Smooth muscle cell (in vitro differentiated cells): ENCODE results near the gene AMBN. TPM values are rescaled to one million over a fixed set of nuclear protein-coding genes. Genes with fewer than 3 reads are reported as not detected.

ENCODE experiments used
- DNase-seq: peaks from one replicate; lab custom pipeline; 2025; ENCODE audit not compliant: unreplicated experiment; lab: John Stamatoyannopoulos, UW
- H2AFZ ChIP-seq: fragments of 200-600 bp; sonication (generic); 2 replicates; pipeline ENCODE4 v1.6.0; 2016; ENCODE audit warnings: antibody characterized with exemption, low read depth, mild to moderate bottlenecking
- H3F3A ChIP-seq: fragments of 200-600 bp; sonication (generic); 2 replicates; pipeline ENCODE4 v1.6.0; 2017; ENCODE audit warnings: antibody characterized with exemption, low read depth
- H3K27ac ChIP-seq: fragments of 200-600 bp; sonication (generic); 2 replicates; pipeline ENCODE4 v1.5.1; 2016; ENCODE audit warnings: low read depth, mild to moderate bottlenecking
- H3K27me3 ChIP-seq: fragments of 200-600 bp; sonication (generic); 2 replicates; pipeline ENCODE4 v1.6.1; 2016; ENCODE audit warnings: low read depth, mild to moderate bottlenecking
- H3K36me3 ChIP-seq: fragments of 200-600 bp; sonication (generic); 2 replicates; pipeline ENCODE4 v1.5.1; 2016; ENCODE audit warnings: low read depth
- H3K4me1 ChIP-seq: fragments of 200-600 bp; sonication (generic); 2 replicates; pipeline ENCODE4 v1.5.1; 2016; ENCODE audit warnings: low read depth
- H3K4me2 ChIP-seq: fragments of 200-600 bp; sonication (generic); 2 replicates; pipeline ENCODE4 v1.6.0; 2016; ENCODE audit warnings: mild to moderate bottlenecking
- H3K4me3 ChIP-seq: fragments of 200-600 bp; sonication (generic); 2 replicates; pipeline ENCODE4 v1.5.1; 2016; ENCODE audit warnings: mild to moderate bottlenecking
- H3K79me2 ChIP-seq: fragments of 200-600 bp; sonication (generic); 2 replicates; pipeline ENCODE4 v1.6.0; 2016; ENCODE audit warnings: low read depth, mild to moderate bottlenecking
- H3K9ac ChIP-seq: fragments of 200-600 bp; sonication (generic); 2 replicates; pipeline ENCODE4 v1.6.0; 2016; ENCODE audit warnings: low read depth
- H3K9me3 ChIP-seq: fragments of 200-600 bp; sonication (generic); replicated peaks from 2 replicates; pipeline ENCODE4 v1.5.1; 2016; ENCODE audit warnings: low read depth
- H4K20me1 ChIP-seq: fragments of 200-600 bp; sonication (generic); 2 replicates; pipeline ENCODE4 v1.6.0; 2016; ENCODE audit warnings: low read depth
- whole genome bisulfite sequencing: methylation state at CpG from one replicate; pipeline ENCODE4 v1.1.7; 2016; ENCODE audit warnings: low lambda C conversion rate; 5-methylcytosine and 5-hydroxymethylcytosine counted together
- polyA plus RNA-seq: library from polyadenylated mRNA; unstranded; fragments of >200 nt; fragmentation: Nextera tagmentation; extraction: Ambion mirVana; gene quantifications from 2 replicates; pipeline ENCODE4 v1.2.1, GENCODE V29; 2016
- total RNA-seq: library from RNA; depleted of rRNA; stranded (reverse); fragments of >200 nt; gene quantifications from 2 replicates; pipeline ENCODE4 v1.2.3, GENCODE V29; 2014
- TF ChIP-seq, protein P1 (sequence below): fragments of 200-600 bp; sonication (generic); IDR thresholded peaks from 2 replicates; pipeline ENCODE4 v1.5.1; 2017; ENCODE audit warnings: borderline replicate concordance, mild to moderate bottlenecking, antibody characterized with exemption; ENCODE audit not compliant: insufficient read depth, poor library complexity, severe bottlenecking

The AMBN gene
- total and polyA plus RNA-seq, 2 experiments from 2014 or later: not detected

DNA sequence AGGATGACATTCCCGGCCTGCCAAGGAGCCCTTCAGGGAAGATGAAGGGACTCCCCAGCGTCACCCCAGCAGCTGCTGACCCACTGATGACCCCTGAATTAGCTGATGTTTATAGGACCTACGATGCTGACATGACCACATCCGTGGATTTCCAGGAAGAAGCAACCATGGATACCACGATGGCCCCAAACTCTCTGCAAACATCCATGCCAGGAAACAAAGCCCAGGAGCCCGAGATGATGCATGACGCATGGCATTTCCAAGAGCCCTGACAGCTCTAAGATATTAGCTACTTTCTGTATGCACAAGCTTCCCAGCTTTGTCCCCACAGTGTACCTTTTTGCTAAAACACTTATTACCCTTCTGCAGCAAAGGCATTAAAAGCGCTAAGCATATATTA is 14.4 kb downstream of the AMBN start:
- Histone ChIP-seq H3F3A (no peaks in the 10 kb centered on the region), H3K4me1 (no peaks in the 10 kb centered on the region), H3K79me2 (no peaks in the 10 kb centered on the region), H3K27ac (no peak overlapping the region), H2AFZ (no peak overlapping the region), H3K9ac (no peak overlapping the region), H3K36me3 (no peaks in the 10 kb centered on the region), H3K4me2 (no peak overlapping the region), H3K4me3 (no peak overlapping the region), H4K20me1 (no peaks in the 10 kb centered on the region), H3K9me3 (no peaks in the 10 kb centered on the region), H3K27me3 (no peaks in the 10 kb centered on the region)
- TF ChIP-seq, protein P1, sequence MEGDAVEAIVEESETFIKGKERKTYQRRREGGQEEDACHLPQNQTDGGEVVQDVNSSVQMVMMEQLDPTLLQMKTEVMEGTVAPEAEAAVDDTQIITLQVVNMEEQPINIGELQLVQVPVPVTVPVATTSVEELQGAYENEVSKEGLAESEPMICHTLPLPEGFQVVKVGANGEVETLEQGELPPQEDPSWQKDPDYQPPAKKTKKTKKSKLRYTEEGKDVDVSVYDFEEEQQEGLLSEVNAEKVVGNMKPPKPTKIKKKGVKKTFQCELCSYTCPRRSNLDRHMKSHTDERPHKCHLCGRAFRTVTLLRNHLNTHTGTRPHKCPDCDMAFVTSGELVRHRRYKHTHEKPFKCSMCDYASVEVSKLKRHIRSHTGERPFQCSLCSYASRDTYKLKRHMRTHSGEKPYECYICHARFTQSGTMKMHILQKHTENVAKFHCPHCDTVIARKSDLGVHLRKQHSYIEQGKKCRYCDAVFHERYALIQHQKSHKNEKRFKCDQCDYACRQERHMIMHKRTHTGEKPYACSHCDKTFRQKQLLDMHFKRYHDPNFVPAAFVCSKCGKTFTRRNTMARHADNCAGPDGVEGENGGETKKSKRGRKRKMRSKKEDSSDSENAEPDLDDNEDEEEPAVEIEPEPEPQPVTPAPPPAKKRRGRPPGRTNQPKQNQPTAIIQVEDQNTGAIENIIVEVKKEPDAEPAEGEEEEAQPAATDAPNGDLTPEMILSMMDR: no peak
- 90% methylated on average over 8 of the region's 8 CpGs for WGBS
- DNase-seq: no peak

- Histone ChIP-seq H3K79me2 (no peaks in the 10 kb centered on the region), H3K9ac (no peak overlapping the region), H3K4me1 (no peaks in the 10 kb centered on the region), H3K27me3 (no peaks in the 10 kb centered on the region), H2AFZ (no peak overlapping the region), H3F3A (no peaks in the 10 kb centered on the region), H3K36me3 (no peaks in the 10 kb centered on the region), H4K20me1 (no peaks in the 10 kb centered on the region), H3K4me3 (no peak overlapping the region), H3K4me2 (no peak overlapping the region), H3K27ac (no peak overlapping the region), H3K9me3 (no peaks in the 10 kb centered on the region)
- no peak for DNase-seq
- TF ChIP-seq, protein P1: no peak
- WGBS: 93% methylated on average over 3 of the region's 3 CpGs
Measured at GRCh38 chr4:70607334-70607853, 15.3 kb downstream of the AMBN start.

DNA sequence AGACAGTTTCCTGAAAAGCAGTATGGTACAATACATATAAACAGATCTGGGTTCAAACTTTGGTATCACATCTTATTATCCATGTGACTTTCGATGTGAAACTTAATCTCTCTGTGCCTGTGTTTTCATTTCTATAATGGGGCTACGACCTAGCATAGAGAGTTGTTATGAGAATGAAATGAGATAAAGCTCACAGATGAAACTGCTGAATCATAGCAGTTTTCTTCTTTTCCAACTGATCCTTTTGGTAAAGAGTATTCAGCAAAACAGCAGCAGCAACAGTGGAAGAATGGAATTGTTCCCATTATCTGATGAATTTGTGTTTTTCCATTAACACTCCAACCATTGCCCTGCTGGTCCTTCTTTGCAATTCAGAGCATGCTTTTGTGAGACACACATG is 16.3 kb downstream of the AMBN start:
- H3K4me2 ChIP-seq: no peak overlapping the region
- no peaks in the 10 kb centered on the region for H3K36me3 ChIP-seq
- peaks cover 2% of the 10 kb centered on the region for H3K4me1 ChIP-seq
- DNase-seq: no peak
- H3K27ac ChIP-seq: no peak overlapping the region
- no peak overlapping the region for H3K4me3 ChIP-seq
- no peak overlapping the region for H2AFZ ChIP-seq
- no peaks in the 10 kb centered on the region for H3K27me3 ChIP-seq
- H4K20me1 ChIP-seq: no peaks in the 10 kb centered on the region
- TF ChIP-seq, protein P1: no peak
- peaks cover 5% of the 10 kb centered on the region for H3F3A ChIP-seq
- H3K9ac ChIP-seq: no peak overlapping the region
- H3K79me2 ChIP-seq: no peaks in the 10 kb centered on the region
- 90% methylated on average over 2 of the region's 2 CpGs for WGBS
- H3K9me3 ChIP-seq: no peaks in the 10 kb centered on the region
